Psoas muscle (tissue), 8 donors: ENCODE data around the gene INSL6. TPM values are rescaled to one million over a fixed set of nuclear protein-coding genes. Genes with fewer than 3 reads are reported as not detected.

Experiments used
- ATAC-seq, 4 donors: fragments of 200-7000 bp; cut with Tn5 transposase; one replicate each; pipeline ENCODE4 v1.9.1; 2020; ENCODE audit warnings: moderate library complexity in 3 of 4, mild to moderate bottlenecking in 2 of 4
- DNase-seq, 2 donors: peaks; one replicate each; pipeline ENCODE4 v3.0.0-alpha.2; 2020
- H3K27ac ChIP-seq: fragments of 200-600 bp; one replicate; pipeline ENCODE4 v1.8.0; 2022
- H3K27me3 ChIP-seq, 3 donors: fragments of 200-600 bp in 1 of 3; one replicate each; pipeline versions ENCODE4 v1.6.1 to v1.8.0; 2013 to 2022; ENCODE audit warnings: low read length in 2 of 3, mild to moderate bottlenecking in 2 of 3, moderate library complexity in 1 of 3; ENCODE audit not compliant: insufficient read depth in 3 of 3
- H3K36me3 ChIP-seq, 2 donors: fragments of 200-600 bp in 1 of 2; one replicate each; pipeline versions ENCODE4 v1.6.1 to v1.8.0; 2013 to 2022; ENCODE audit warnings: low read depth in 1 of 2, mild to moderate bottlenecking in 1 of 2, moderate library complexity in 1 of 2; ENCODE audit not compliant: insufficient read depth in 1 of 2
- H3K4me1 ChIP-seq: fragments of 200-600 bp; one replicate; pipeline ENCODE4 v1.8.0; 2022
- H3K4me3 ChIP-seq: fragments of 200-600 bp; one replicate; pipeline ENCODE4 v1.8.0; 2022; ENCODE audit warnings: mild to moderate bottlenecking
- H3K9me3 ChIP-seq: fragments of 200-600 bp; one replicate; pipeline ENCODE4 v1.8.0; 2022
- CTCF ChIP-seq: fragments of 200-600 bp; IDR thresholded peaks from one replicate; pipeline ENCODE4 v1.8.0; 2022; ENCODE audit warnings: antibody characterized with exemption
- WGBS, 3 donors: extraction: QIAGEN DNeasy Blood & Tissue Kit; methylation state at CpG; one replicate each; pipeline versions ENCODE4 v1.1.6 to v1.1.7; 2013; 5-methylcytosine and 5-hydroxymethylcytosine counted together
- intact Hi-C, 2 donors: fragments of 100-400 bp; cut with DNase I; formaldehyde crosslinking; loops; one replicate each; pipeline versions ENCODE4 v1.11.0 to v1.14.2; 2022
- polyA plus RNA-seq, 3 donors: library from polyadenylated mRNA; stranded (reverse); fragments of 200-250 nt; gene quantifications; one replicate each; pipeline ENCODE4 v1.2.3, GENCODE V29; 2013
- total RNA-seq, 4 donors: library from RNA; stranded (reverse); fragmentation: NEBNext Ultra II Directional in 2 of 4; extraction: Animal tissue kit (Norgen Biotek cat#: 25700) in 2 of 4; gene quantifications; one replicate each; pipeline versions ENCODE4 v1.2.1 to v1.2.4, GENCODE V29; 2021 to 2023
- donor health status: healthy with polysubstance abuse.
- donor health status: DM: no; HTN: no; CAD: no; lungs with moderate emphysema.
- donor health status: Bipolar disorder and iron deficiency.
- donor health status: healthy.
- donor health status: DM: yes; HTN: yes; CAD: no.
- donor health status: DM: no; HTN: no; CAD: no.
- donor health status: DM: no; HTN: no; CAD: no.
- donor health status: DM: yes; HTN: yes; CAD: no.

Gene INSL6
- total and polyA plus RNA-seq, 7 donors, result not detected

DNA sequence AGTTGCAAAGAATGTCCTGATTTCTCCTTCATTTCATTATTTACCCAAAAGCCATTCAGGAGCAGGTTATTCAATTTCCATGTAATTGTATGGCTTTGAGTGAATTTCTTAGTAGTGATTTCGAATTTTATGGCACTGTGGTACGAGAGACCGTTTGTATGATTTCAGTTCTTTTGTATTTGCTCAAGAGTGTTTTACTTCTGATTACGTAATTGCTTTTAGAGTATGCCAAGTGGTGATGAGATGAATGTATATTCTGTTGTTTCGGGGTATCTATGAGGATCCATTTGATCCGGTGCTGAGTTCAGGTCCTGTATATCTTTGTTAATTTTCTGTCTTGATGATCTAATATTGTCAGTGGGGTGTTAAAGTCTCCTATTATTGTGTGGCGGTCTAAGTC lies 41.2 kb downstream of the INSL6 start:
- 92 to 98% (median 97%) methylated on average over 7 of the region's 7 CpGs for WGBS, 3 donors
- H3K9me3 ChIP-seq, result no peaks in the 10 kb centered on the region

DNA sequence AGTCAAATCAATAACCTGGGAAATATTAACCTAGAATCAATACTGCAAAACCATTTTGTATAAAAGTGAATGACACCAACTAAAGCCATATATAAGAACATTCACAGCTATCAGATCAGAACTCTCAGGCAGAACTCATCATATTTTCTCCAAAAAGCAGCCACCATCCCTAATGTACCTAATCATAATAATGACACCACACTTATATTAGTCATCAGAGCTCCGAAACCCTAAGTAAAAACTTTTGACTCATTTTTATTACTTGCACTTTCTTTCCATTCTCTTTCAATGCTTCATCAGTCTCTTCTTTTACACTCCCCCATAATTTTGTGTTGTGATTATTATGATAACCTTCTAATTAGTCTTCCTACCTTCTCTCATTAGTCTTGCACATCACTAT lies 45.3 kb downstream of the INSL6 start:
- no peak for DNase-seq
- TF ChIP-seq CTCF, result no peak
- Histone ChIP-seq H3K9me3 (peaks cover 7% of the 10 kb centered on the region), H3K27ac (no peak overlapping the region), H3K4me1 (no peaks in the 10 kb centered on the region), H3K4me3 (no peak overlapping the region), H3K27me3 (no peaks in the 10 kb centered on the region), H3K36me3 (peaks cover 0 to 19% of the 10 kb centered on the region in 2 donors)
- WGBS, 3 donors, result 88 to 100% (median 89%) methylated on average over 1 of the region's 1 CpG
- intact Hi-C loops, result no loop called here
- no peak for ATAC-seq

More for the DNA sequence above, 41.2 kb downstream of the INSL6 start:
- H3K27me3 ChIP-seq, result no peaks in the 10 kb centered on the region
- peaks cover 0 to 51% of the 10 kb centered on the region in 2 donors for H3K36me3 ChIP-seq
- H3K4me3 ChIP-seq, result no peak overlapping the region
- DNase-seq (no peak), ATAC-seq (no peak)
- no peak for TF ChIP-seq CTCF
- intact Hi-C loops, result no loop called here
- no peaks in the 10 kb centered on the region for H3K4me1 ChIP-seq
- no peak overlapping the region for H3K27ac ChIP-seq

DNA sequence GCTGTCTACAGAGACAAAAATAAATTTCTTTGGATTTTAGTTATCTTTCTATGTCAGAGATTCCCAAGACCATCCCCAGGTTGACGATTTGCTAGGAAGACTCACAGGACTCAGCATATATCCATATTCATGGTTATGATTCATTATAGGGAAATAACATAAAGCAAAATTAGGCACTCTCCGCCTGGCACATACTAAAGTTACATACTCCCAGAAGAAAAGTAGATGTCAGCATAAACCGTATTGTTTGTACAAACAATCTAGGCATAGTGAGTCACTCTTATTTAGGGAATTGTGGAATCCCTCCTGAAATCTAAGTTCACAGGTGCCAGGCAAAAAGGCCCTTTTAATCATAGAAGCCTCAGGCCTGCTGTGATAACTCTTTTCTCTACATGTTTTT lies 62.9 kb downstream of the INSL6 start:
- Histone ChIP-seq H3K27me3 (no peaks in the 10 kb centered on the region), H3K9me3 (no peaks in the 10 kb centered on the region), H3K36me3 (peaks cover 0 to 49% of the 10 kb centered on the region in 2 donors), H3K4me1 (no peaks in the 10 kb centered on the region), H3K27ac (no peak overlapping the region), H3K4me3 (no peak overlapping the region)
- TF ChIP-seq CTCF, result no peak
- 89 to 94% (median 92%) methylated on average over 3 of the region's 3 CpGs for WGBS, 3 donors
- intact Hi-C loops, result loop anchor here in 1 of 2 donors (10.0 kb wide), 1 partner anchor 58 kb away; no protein-coding TSS in a partner anchor
- ATAC-seq (no peak), DNase-seq (no peak)

- Histone ChIP-seq H3K27me3 (no peaks in the 10 kb centered on the region), H3K4me1 (no peaks in the 10 kb centered on the region), H3K4me3 (no peak overlapping the region), H3K36me3 (peaks cover 0 to 45% of the 10 kb centered on the region in 2 donors), H3K9me3 (no peaks in the 10 kb centered on the region), H3K27ac (no peak overlapping the region)
- DNase-seq (no peak), ATAC-seq (no peak)
- TF ChIP-seq CTCF, result no peak
- WGBS, 3 donors, result 37 to 50% (median 48%) methylated on average over 1 of the region's 1 CpG
- intact Hi-C loops, result loop anchor here in 1 of 2 donors (10.0 kb wide), 1 partner anchor 57 kb away; no protein-coding TSS in a partner anchor
Observed at GRCh38 chr9:5122116-5122515, 63.3 kb downstream of the INSL6 start.
